IMR-90 (cell line): ENCODE data around the gene MYOM1. TPM values are rescaled to one million over a fixed set of nuclear protein-coding genes. Genes with fewer than 3 reads are reported as not detected.
"Not testable (repeated sequence)": the region's sequence is repeated elsewhere in the genome, so short reads cannot be mapped to it uniquely, and the experiment has no call there.

Experiments
- ATAC-seq: fragments of 200-7000 bp; cut with Tn5 transposase; 2 replicates; pipeline ENCODE4 v1.9.1; 2020; ENCODE audit warnings: low read depth, mild to moderate bottlenecking, moderate library complexity
- BruUV-seq: library from RNA; stranded (reverse); fragments of 400-500 nt; replicated peaks from 2 replicates; lab custom pipeline; 2021; lab: Mats Ljungman, UMichigan
- CTCF ChIA-PET: fragments of 300-600 bp; formaldehyde crosslinking; extraction: SDS; loops from one replicate; lab custom pipeline; 2021; ENCODE audit warnings: antibody characterized with exemption; lab: Yijun Ruan, JAX
- POLR2A ChIA-PET: fragments of 300-600 bp; sonication (Branson Sonifier 250); formaldehyde crosslinking; loops from one replicate; lab custom pipeline; 2022; ENCODE audit warnings: antibody characterized with exemption; ENCODE audit not compliant: unreplicated experiment; lab: Charles Lee
- DNase-seq: peaks from one replicate; pipeline ENCODE4 v3.0.0; 2013
- H2AFZ ChIP-seq: replicated peaks from 2 replicates; pipeline ENCODE3; 2013; ENCODE audit warnings: low read length, mild to moderate bottlenecking; ENCODE audit not compliant: poor library complexity
- H2AK5ac ChIP-seq: 2 replicates; pipeline ENCODE4 v1.6.1; 2013; ENCODE audit warnings: low read depth, low read length, inconsistent platforms
- H2AK9ac ChIP-seq: replicated peaks from 2 replicates; pipeline ENCODE3; 2013; ENCODE audit warnings: mild to moderate bottlenecking, low read depth, low read length, moderate library complexity; ENCODE audit not compliant: poor library complexity
- H2BK120ac ChIP-seq: 2 replicates; pipeline ENCODE4 v1.6.1; 2013; ENCODE audit warnings: low read depth, low read length, inconsistent platforms
- H2BK15ac ChIP-seq: 3 replicates; pipeline ENCODE4 v1.6.1; 2013; ENCODE audit warnings: low read depth, low read length, inconsistent platforms
- H2BK20ac ChIP-seq: 2 replicates; pipeline ENCODE4 v1.6.1; 2013; ENCODE audit warnings: low read depth, mild to moderate bottlenecking, inconsistent platforms, low read length, moderate library complexity
- H2BK5ac ChIP-seq: 2 replicates; pipeline ENCODE4 v1.6.1; 2013; ENCODE audit warnings: mild to moderate bottlenecking, low read depth, low read length, inconsistent platforms; ENCODE audit not compliant: poor library complexity, severe bottlenecking
- H3K14ac ChIP-seq: replicated peaks from 2 replicates; pipeline ENCODE4 v1.6.1; 2013; ENCODE audit warnings: low read depth, low read length, inconsistent platforms
- H3K18ac ChIP-seq: 2 replicates; pipeline ENCODE4 v1.6.1; 2013; ENCODE audit warnings: low read depth, low read length, control low read depth
- H3K23ac ChIP-seq: 2 replicates; pipeline ENCODE4 v1.6.1; 2013; ENCODE audit warnings: low read depth, low read length, inconsistent platforms
- H3K27ac ChIP-seq: 2 replicates; pipeline ENCODE4 v1.5.1; 2013; ENCODE audit warnings: mild to moderate bottlenecking, control low read depth, low read length; ENCODE audit not compliant: insufficient read depth
- H3K27me3 ChIP-seq: 2 replicates; pipeline ENCODE4 v1.6.1; 2013; ENCODE audit warnings: low read length; ENCODE audit not compliant: control insufficient read depth, insufficient read depth
- H3K36me3 ChIP-seq: 2 replicates; pipeline ENCODE4 v1.6.1; 2013; ENCODE audit warnings: low read length, mixed read lengths; ENCODE audit not compliant: control insufficient read depth, insufficient read depth
- H3K4ac ChIP-seq: 2 replicates; pipeline ENCODE4 v1.6.1; 2013; ENCODE audit warnings: low read depth, low read length, inconsistent platforms
- H3K4me1 ChIP-seq: 2 replicates; pipeline ENCODE4 v1.6.1; 2013; ENCODE audit warnings: low read length, mixed read lengths; ENCODE audit not compliant: control insufficient read depth, insufficient read depth
- H3K4me2 ChIP-seq: 2 replicates; pipeline ENCODE4 v1.6.1; 2013; ENCODE audit warnings: low read depth, mild to moderate bottlenecking, control low read depth, low read length, moderate library complexity
- H3K4me3 ChIP-seq: 2 replicates; pipeline ENCODE4 v1.5.1; 2013; ENCODE audit warnings: low read depth, mild to moderate bottlenecking, control low read depth, low read length, moderate library complexity; ENCODE audit not compliant: insufficient read depth
- H3K56ac ChIP-seq: 2 replicates; pipeline ENCODE4 v1.6.1; 2013; ENCODE audit warnings: low read length, inconsistent platforms; ENCODE audit not compliant: insufficient read depth; ENCODE audit errors: extremely low read depth
- H3K79me1 ChIP-seq, 2 experiments: 2 replicates each; pipeline ENCODE4 v1.6.1; 2013; ENCODE audit warnings: low read length in 2 of 2, inconsistent platforms in 1 of 2, low read depth in 1 of 2
- H3K9ac ChIP-seq: 2 replicates; pipeline ENCODE4 v1.6.1; 2013; ENCODE audit warnings: low read depth, low read length, control low read depth
- H3K9me1 ChIP-seq: 2 replicates; pipeline ENCODE4 v1.6.1; 2013; ENCODE audit warnings: low read length, inconsistent platforms; ENCODE audit not compliant: insufficient read depth
- H3K9me3 ChIP-seq: 2 replicates; pipeline ENCODE4 v1.6.1; 2013; ENCODE audit warnings: low read length; ENCODE audit not compliant: control insufficient read depth, insufficient read depth
- H4K20me1 ChIP-seq: 2 replicates; pipeline ENCODE4 v1.6.1; 2013; ENCODE audit warnings: low read length, inconsistent platforms; ENCODE audit not compliant: insufficient read depth
- H4K5ac ChIP-seq: 2 replicates; pipeline ENCODE4 v1.6.1; 2013; ENCODE audit warnings: mild to moderate bottlenecking, low read depth, low read length, control low read depth
- H4K8ac ChIP-seq, 2 experiments: 2 replicates each; pipeline ENCODE4 v1.6.1; 2013; ENCODE audit warnings: low read depth in 2 of 2, low read length in 2 of 2, control low read depth in 1 of 2, inconsistent platforms in 1 of 2
- H4K91ac ChIP-seq: 2 replicates; pipeline ENCODE4 v1.6.1; 2013; ENCODE audit warnings: low read depth, low read length, inconsistent platforms; ENCODE audit not compliant: insufficient read depth
- WGBS, 2 experiments: methylation state at CpG; one replicate each; pipeline versions ENCODE4 v1.1.5 to v1.1.7; 2013; ENCODE audit warnings: missing lambda C conversion rate in 2 of 2; ENCODE audit not compliant: insufficient read length in 1 of 2; ENCODE audit errors: extremely low coverage in 2 of 2; 5-methylcytosine and 5-hydroxymethylcytosine counted together
- dilution Hi-C: fragments of 300-500 bp; cut with HindIII; formaldehyde crosslinking; loops from one replicate; pipeline ENCODE4 v1.14.3; 2018; ENCODE audit warnings: low sequenced_read_pairs; ENCODE audit not compliant: unreplicated experiment
- in situ Hi-C: fragments of 300-500 bp; cut with MboI; formaldehyde crosslinking; loops from 3 replicates; pipeline ENCODE4 v1.14.3; 2019; ENCODE audit warnings: low sequenced_read_pairs, inconsistent platforms, mixed read lengths
- intact Hi-C: fragments of 100-400 bp; cut with micrococcal nuclease; formaldehyde crosslinking; loops from 2 replicates; pipeline ENCODE4 v1.10.0; 2022
- polyA plus RNA-seq, 3 experiments: library from polyadenylated mRNA; depleted of rRNA; stranded (reverse); fragments of >200 nt; gene quantifications; 2 replicates each; pipeline ENCODE4 v1.2.3, GENCODE V29; 2012; ENCODE audit warnings: low replicate concordance in 1 of 3
- total RNA-seq: library from RNA; depleted of rRNA; stranded (reverse); fragments of >200 nt; gene quantifications from 2 replicates; pipeline ENCODE4 v1.2.3, GENCODE V29; 2012

Gene MYOM1
- total and polyA plus RNA-seq, 2 of the 4 experiments (the other 2 are of a cell fraction), result under 0.01 to 0.10 TPM

DNA sequence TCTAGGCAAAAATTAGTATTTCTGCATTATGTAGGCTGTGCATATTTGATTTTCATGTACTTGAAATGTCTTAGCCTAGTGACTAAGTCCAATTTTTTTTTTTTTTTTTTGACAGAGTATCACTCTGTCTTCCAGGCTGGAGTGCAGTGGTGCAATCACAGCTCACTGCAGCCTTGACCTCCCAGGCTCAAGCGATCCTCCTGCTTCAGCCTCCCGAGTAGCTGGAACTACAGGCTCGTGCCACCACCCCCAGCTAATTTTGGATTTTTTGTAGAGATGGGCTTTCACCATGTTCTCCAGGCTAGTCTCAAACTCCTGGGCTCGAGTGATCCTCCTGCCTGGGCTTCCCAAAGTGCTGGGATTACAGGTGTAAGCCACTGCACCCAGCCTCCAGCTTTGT is 156.0 kb downstream of the MYOM1 start:
- H3K9me1 ChIP-seq, dilution Hi-C loops, H2BK5ac ChIP-seq, H3K56ac ChIP-seq, DNase-seq, H3K9ac ChIP-seq, H3K4me3 ChIP-seq, H3K79me1 ChIP-seq, ATAC-seq, H3K4me2 ChIP-seq, H4K20me1 ChIP-seq, H2AFZ ChIP-seq, in situ Hi-C loops, H2BK20ac ChIP-seq, BruUV-seq, H2AK9ac ChIP-seq, H3K14ac ChIP-seq, H3K4me1 ChIP-seq, H4K8ac ChIP-seq, H3K27me3 ChIP-seq, H2AK5ac ChIP-seq, H3K36me3 ChIP-seq, H3K18ac ChIP-seq, H3K23ac ChIP-seq, H2BK15ac ChIP-seq, H3K9me3 ChIP-seq, H4K5ac ChIP-seq, H3K27ac ChIP-seq, H3K4ac ChIP-seq, H4K91ac ChIP-seq, H2BK120ac ChIP-seq: not testable (repeated sequence)
- intact Hi-C loops, result loop anchor here (1.0 to 5.0 kb wide), 3 partner anchors 34 to 131 kb away; partner anchors contain the start of gene LPIN2
- WGBS, 2 experiments, result no CpG with 5 or more reads among the region's 4 CpGs
- CTCF ChIA-PET, result interaction anchor here (2.3 kb wide), 1 partner anchor 11 kb away, joined by 16 read pairs; no protein-coding TSS in a partner anchor
- POLR2A ChIA-PET, result interaction anchor here (0.5 kb wide), 1 partner anchor 9 kb away, joined by 15 read pairs; no protein-coding TSS in a partner anchor
